Esophagus squamous epithelium (tissue), 5 donors: Measurements from ENCODE around the gene SLC39A5. TPM values are rescaled to one million over a fixed set of nuclear protein-coding genes. Genes with fewer than 3 reads are reported as not detected.

ENCODE experiments used
- DNase-seq: peaks from one replicate; lab custom pipeline; 2025; lab: John Stamatoyannopoulos, UW
- H3K27ac ChIP-seq, 4 donors: fragments of 200-600 bp; sonication (generic); one replicate each; pipeline ENCODE4 v1.5.1; 2016 to 2019; ENCODE audit warnings: mild to moderate bottlenecking in 1 of 4
- H3K27me3 ChIP-seq, 4 donors: fragments of 200-600 bp; sonication (generic); 1 replicate in 3 of 4; 2 replicates in 1 of 4; pipeline versions ENCODE4 v1.5.1 to v1.6.0; 2017 to 2021; ENCODE audit warnings: antibody characterized with exemption in 1 of 4
- H3K36me3 ChIP-seq, 3 donors: fragments of 200-600 bp; sonication (generic); one replicate each; pipeline ENCODE4 v1.5.1; 2016 to 2019
- H3K4me1 ChIP-seq, 3 donors: fragments of 200-600 bp; sonication (generic); one replicate each; pipeline ENCODE4 v1.5.1; 2017 to 2019
- H3K4me3 ChIP-seq, 4 donors: fragments of 200-600 bp; sonication (generic); 1 replicate in 3 of 4; 2 replicates in 1 of 4; pipeline ENCODE4 v1.5.1; 2016 to 2019; ENCODE audit warnings: mild to moderate bottlenecking in 2 of 4, moderate library complexity in 1 of 4
- H3K9me3 ChIP-seq, 3 donors: fragments of 200-600 bp; sonication (generic); one replicate each; pipeline ENCODE4 v1.5.1; 2016 to 2019
- POLR2A ChIP-seq, 4 donors: fragments of 450-650 bp; IDR thresholded peaks; one replicate each; pipeline ENCODE4 v1.6.1; 2017; ENCODE audit warnings: antibody characterized with exemption in 4 of 4, mild to moderate bottlenecking in 4 of 4, moderate library complexity in 3 of 4
- WGBS, 2 donors: methylation state at CpG; one replicate each; pipeline ENCODE4 v1.1.5; 2018; 5-methylcytosine and 5-hydroxymethylcytosine counted together
- intact Hi-C: fragments of 100-400 bp; cut with DNase I; formaldehyde crosslinking; loops from one replicate; pipeline ENCODE4 v1.15.0; 2022
- total RNA-seq, 4 donors: library from RNA; depleted of rRNA; stranded (reverse); fragments of >200 nt; gene quantifications; one replicate each; pipeline ENCODE4 v1.1.0, GENCODE V29; 2016
- TF ChIP-seq, protein P1 (sequence below), 6 experiments: fragments of 450-650 bp in 4 of 6; fragments of 200-600 bp in 2 of 6; sonication (generic) in 2 of 6; IDR thresholded peaks; one replicate each; pipeline ENCODE4 v1.5.1; 2016 to 2019; ENCODE audit warnings: antibody characterized with exemption in 6 of 6, mild to moderate bottlenecking in 4 of 6, moderate library complexity in 4 of 6
- donor health status: DM: yes; HTN: yes; CAD: no.

The SLC39A5 gene
- total RNA-seq, 4 donors from 2014 or later: 1.1 TPM; not detected in 3

DNA sequence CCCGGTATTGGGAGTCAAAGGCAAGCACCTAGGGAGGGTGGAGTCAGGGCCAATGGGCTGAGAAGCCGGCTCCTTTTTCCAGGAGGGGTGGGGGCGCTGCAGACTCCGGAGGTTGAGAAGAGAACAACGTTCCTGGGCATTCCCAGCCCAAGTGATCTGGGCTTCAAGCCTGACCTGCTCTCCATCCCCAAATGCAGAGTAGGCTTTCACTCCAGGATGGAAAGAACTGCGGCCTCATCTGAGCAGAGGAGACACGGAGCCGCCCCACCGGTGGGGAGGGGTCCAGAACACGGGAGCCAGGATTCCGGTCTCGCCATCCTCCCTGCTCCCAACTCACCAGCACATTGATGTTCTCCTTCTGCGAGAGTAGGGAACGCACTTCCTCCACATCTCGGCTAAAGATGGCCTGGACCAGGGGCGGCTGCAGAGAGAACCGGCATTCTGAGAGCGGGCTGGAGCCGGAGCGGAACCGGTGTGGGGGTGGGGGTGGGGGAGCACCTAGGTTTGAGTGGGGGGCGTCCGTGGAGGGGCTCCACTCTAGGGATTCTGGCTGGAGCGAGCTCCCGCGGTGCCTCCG is 27.7 kb downstream of the SLC39A5 start:
- DNase-seq: no peak
- WGBS, 2 donors: 0 to 6% methylated on average over 2 to 3 of the region's 27 CpGs
- peaks cover 22 to 45% (median 33%) of the 10 kb centered on the region in 3 donors for H3K36me3 ChIP-seq
- H3K4me1 ChIP-seq: peaks cover 15 to 38% (median 24%) of the 10 kb centered on the region in 3 donors
- intact Hi-C loops: no loop called here
- H3K9me3 ChIP-seq: no peaks in the 10 kb centered on the region
- TF ChIP-seq, protein P1, sequence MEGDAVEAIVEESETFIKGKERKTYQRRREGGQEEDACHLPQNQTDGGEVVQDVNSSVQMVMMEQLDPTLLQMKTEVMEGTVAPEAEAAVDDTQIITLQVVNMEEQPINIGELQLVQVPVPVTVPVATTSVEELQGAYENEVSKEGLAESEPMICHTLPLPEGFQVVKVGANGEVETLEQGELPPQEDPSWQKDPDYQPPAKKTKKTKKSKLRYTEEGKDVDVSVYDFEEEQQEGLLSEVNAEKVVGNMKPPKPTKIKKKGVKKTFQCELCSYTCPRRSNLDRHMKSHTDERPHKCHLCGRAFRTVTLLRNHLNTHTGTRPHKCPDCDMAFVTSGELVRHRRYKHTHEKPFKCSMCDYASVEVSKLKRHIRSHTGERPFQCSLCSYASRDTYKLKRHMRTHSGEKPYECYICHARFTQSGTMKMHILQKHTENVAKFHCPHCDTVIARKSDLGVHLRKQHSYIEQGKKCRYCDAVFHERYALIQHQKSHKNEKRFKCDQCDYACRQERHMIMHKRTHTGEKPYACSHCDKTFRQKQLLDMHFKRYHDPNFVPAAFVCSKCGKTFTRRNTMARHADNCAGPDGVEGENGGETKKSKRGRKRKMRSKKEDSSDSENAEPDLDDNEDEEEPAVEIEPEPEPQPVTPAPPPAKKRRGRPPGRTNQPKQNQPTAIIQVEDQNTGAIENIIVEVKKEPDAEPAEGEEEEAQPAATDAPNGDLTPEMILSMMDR (IDR thresholded peaks at IDR 0.05): no peak
- no peak for TF ChIP-seq POLR2A (IDR thresholded peaks at IDR 0.05)
- peak overlapping the region; percentile 74 to 90 (median 82) for H3K4me3 ChIP-seq
- peak overlapping the region; percentile 89 to 96 (median 94) for H3K27ac ChIP-seq
- H3K27me3 ChIP-seq: no peaks in the 10 kb centered on the region

GRCh38 chr12:56258068-56258819 is 28.4 kb downstream of the SLC39A5 start, which contains the start of gene ANKRD52:
Gene ANKRD52, minus strand, starts transcription at chr12:56258384. Its CDS starts 115 bp downstream, at chr12:56258269.
- 0% methylated on average over 1 to 2 of the region's 78 CpGs for WGBS, 2 donors
- TF ChIP-seq POLR2A (IDR thresholded peaks at IDR 0.05): peak in 2 of 4 donors; percentile 38 to 41
- TF ChIP-seq, protein P1 (IDR thresholded peaks at IDR 0.05): peak; percentile 37 to 90 (median 81)

GRCh38 chr12:56258820-56259183 is 29.0 kb downstream of the SLC39A5 start:
- no peak for DNase-seq
- Histone ChIP-seq H3K36me3 (peaks cover 10 to 33% (median 21%) of the 10 kb centered on the region in 3 donors), H3K27me3 (no peaks in the 10 kb centered on the region), H3K27ac (peak overlapping the region; percentile 89 to 96 (median 94)), H3K4me3 (peak overlapping the region; percentile 74 to 90 (median 82)), H3K9me3 (no peaks in the 10 kb centered on the region), H3K4me1 (peaks cover 15 to 38% (median 24%) of the 10 kb centered on the region in 3 donors)
- TF ChIP-seq, protein P1 (IDR thresholded peaks at IDR 0.05): no peak
- no peak for TF ChIP-seq POLR2A (IDR thresholded peaks at IDR 0.05)
- intact Hi-C loops: no loop called here
- 11 to 12% methylated on average over 9 of the region's 9 CpGs for WGBS, 2 donors

More at GRCh38 chr12:56258068-56258819, 28.4 kb downstream of the SLC39A5 start, which contains the start of gene ANKRD52:
- no peaks in the 10 kb centered on the region for H3K27me3 ChIP-seq
- intact Hi-C loops: no loop called here
- no peaks in the 10 kb centered on the region for H3K9me3 ChIP-seq
- peaks cover 15 to 38% (median 24%) of the 10 kb centered on the region in 3 donors for H3K4me1 ChIP-seq
- H3K36me3 ChIP-seq: peaks cover 16 to 39% (median 27%) of the 10 kb centered on the region in 3 donors
- H3K27ac ChIP-seq: peak within 1 kb of the TSS; percentile 89 to 96 (median 94)
- DNase-seq: no peak
- peak within 1 kb of the TSS; percentile 74 to 90 (median 82) for H3K4me3 ChIP-seq

- H3K4me1 ChIP-seq: peaks cover 15 to 38% (median 24%) of the 10 kb centered on the region in 3 donors
- peaks cover 3 to 17% (median 5%) of the 10 kb centered on the region in 3 donors for H3K36me3 ChIP-seq
- no peak overlapping the region for H3K4me3 ChIP-seq
- no peaks in the 10 kb centered on the region for H3K27me3 ChIP-seq
- DNase-seq: no peak
- H3K9me3 ChIP-seq: no peaks in the 10 kb centered on the region
- intact Hi-C loops: no loop called here
- 88 to 89% methylated on average over 5 to 8 of the region's 8 CpGs for WGBS, 2 donors
- no peak overlapping the region for H3K27ac ChIP-seq
- no peak for TF ChIP-seq POLR2A (IDR thresholded peaks at IDR 0.05)
- TF ChIP-seq, protein P1 (IDR thresholded peaks at IDR 0.05): no peak
Measured at GRCh38 chr12:56260380-56260779, 30.5 kb downstream of the SLC39A5 start.

DNA sequence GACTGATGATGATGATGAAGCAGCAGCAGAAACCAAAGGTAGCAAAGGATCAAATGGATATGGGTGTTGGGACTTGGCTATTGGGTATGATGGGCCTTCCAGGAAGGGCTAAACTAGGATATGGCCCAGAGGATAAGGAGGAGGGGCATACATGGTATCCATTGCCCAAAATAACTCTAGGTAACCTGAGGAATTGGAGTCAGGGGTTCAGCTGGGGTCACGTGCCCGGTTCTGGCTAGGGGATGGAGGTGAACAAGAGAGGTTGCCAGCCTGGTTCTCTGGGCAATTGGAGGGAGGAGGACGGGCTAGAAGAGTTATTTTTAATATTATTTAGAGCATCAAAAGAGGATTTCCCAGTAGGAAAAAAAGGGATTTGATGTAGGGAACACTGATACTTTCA is 31.1 kb downstream of the SLC39A5 start:
- WGBS, 2 donors: 83 to 93% methylated on average over 3 of the region's 3 CpGs
- H3K9me3 ChIP-seq: no peaks in the 10 kb centered on the region
- intact Hi-C loops: no loop called here
- H3K4me1 ChIP-seq: peaks cover 15 to 39% (median 27%) of the 10 kb centered on the region in 3 donors
- no peak overlapping the region for H3K4me3 ChIP-seq
- TF ChIP-seq, protein P1 (IDR thresholded peaks at IDR 0.05): no peak
- no peak for TF ChIP-seq POLR2A (IDR thresholded peaks at IDR 0.05)
- no peaks in the 10 kb centered on the region for H3K27me3 ChIP-seq
- H3K36me3 ChIP-seq: peaks cover 0 to 12% (median under 1%) of the 10 kb centered on the region in 3 donors
- no peak for DNase-seq
- H3K27ac ChIP-seq: no peak overlapping the region
